Activated CD4-positive, alpha-beta T cell treated with anti-CD3 and anti-CD28 coated beads, Interleukin-2, amount 10 ng/mL, durations not matched to agents 24 days and 14 days (primary cell): ENCODE measurements around the gene DYNLL1. TPM values are rescaled to one million over a fixed set of nuclear protein-coding genes. Genes with fewer than 3 reads are reported as not detected.

Experiments used
- DNase-seq: peaks from one replicate; pipeline ENCODE4 v3.0.0; 2022
- H3K27ac Mint-ChIP-seq: one replicate; pipeline ENCODE4 v1.8.0; 2022; ENCODE audit warnings: mild to moderate bottlenecking, mixed read lengths
- H3K27me3 Mint-ChIP-seq: one replicate; pipeline ENCODE4 v1.8.0; 2022; ENCODE audit warnings: mixed read lengths
- H3K36me3 Mint-ChIP-seq: one replicate; pipeline ENCODE4 v1.8.0; 2022; ENCODE audit warnings: low read depth, mild to moderate bottlenecking, mixed read lengths
- H3K4me1 Mint-ChIP-seq: one replicate; pipeline ENCODE4 v1.8.0; 2021; ENCODE audit warnings: mixed read lengths
- H3K4me3 Mint-ChIP-seq: one replicate; pipeline ENCODE4 v1.8.0; 2022; ENCODE audit warnings: mild to moderate bottlenecking, moderate library complexity, mixed read lengths
- H3K9me3 Mint-ChIP-seq: one replicate; pipeline ENCODE4 v1.8.0; 2021; ENCODE audit warnings: mixed read lengths
- intact Hi-C: fragments of 100-400 bp; cut with micrococcal nuclease; formaldehyde crosslinking; loops from one replicate; pipeline ENCODE4 v1.15.1; 2023
- total RNA-seq: library from RNA; stranded (reverse); gene quantifications from 2 replicates; pipeline ENCODE4 v1.2.3, GENCODE V29; 2022

Gene DYNLL1
- total RNA-seq, 1 donor from 2014 or later = 330 TPM

DNA sequence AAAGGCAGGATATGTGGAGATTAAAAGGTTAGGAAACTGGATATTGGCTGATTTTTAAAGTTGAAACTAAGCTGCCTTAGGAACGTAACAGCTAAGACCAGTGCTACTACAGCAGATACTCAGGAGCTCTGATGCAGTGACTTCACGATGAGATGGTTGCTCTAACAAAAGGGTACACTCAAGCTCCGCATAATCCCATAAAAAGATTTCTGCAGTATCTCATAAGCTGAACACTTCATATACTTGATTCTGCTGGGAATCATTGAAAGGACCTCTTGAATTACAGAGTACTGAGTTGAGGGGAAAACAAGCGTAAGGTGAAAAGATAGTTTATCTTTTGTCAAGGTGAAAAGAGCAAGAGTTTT, 41.9 kb downstream of the DYNLL1 start:
- peaks cover 53% of the 10 kb centered on the region for H3K36me3 Mint-ChIP-seq
- intact Hi-C loops = loop anchor here (10.0 kb wide), 1 partner anchor 1257 kb away; the partner anchor contains the start of gene RHOF
- peaks cover 51% of the 10 kb centered on the region for H3K4me1 Mint-ChIP-seq

DNA sequence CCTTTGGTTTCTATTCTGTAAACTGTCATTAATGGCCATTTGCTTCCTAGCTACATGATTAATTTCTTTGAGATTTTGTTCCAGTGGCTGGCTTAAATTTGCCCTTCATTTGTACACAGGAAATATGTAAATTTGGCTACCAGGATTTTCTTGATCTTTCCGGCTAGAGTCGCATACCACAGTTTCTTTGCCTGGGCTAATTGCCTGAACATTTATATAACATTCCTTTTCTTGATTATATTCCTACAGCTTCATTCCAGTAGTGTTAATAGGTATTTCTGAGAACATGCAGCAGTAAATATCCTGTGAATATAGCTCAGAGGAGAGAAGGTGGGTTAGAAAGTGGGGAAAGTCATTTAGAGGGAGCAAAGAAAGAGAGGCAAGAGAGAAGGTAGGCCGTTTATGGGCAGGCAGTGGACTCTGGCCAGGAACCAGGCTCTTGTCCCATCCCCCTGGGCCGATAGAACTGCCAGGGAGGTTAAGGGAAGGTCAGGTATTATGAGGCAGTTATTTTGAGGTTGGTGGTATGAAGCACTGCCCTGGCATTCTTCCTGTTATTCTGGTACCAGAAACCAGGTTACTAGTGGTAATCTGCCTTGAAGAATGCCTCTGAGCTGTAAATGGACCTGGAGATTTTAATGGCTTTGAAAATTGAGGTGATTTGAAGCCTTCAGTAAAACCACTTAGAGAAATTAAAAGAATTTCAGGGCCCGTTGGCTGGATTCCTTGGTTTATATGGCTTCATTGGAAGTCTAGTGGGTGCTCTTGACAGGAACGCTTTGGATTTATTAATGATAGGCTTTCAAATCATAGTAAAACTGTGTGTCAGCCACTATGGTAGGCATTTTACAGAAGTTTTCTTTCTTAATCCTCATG, 42.6 kb downstream of the DYNLL1 start:
- H3K36me3 Mint-ChIP-seq = peaks cover 55% of the 10 kb centered on the region
- DNase-seq = no peak
- peaks cover 51% of the 10 kb centered on the region for H3K4me1 Mint-ChIP-seq
- H3K9me3 Mint-ChIP-seq = no peaks in the 10 kb centered on the region
- H3K27ac Mint-ChIP-seq = peak overlapping the region; percentile 89
- H3K27me3 Mint-ChIP-seq = no peaks in the 10 kb centered on the region
- H3K4me3 Mint-ChIP-seq = peak overlapping the region; percentile 96
- intact Hi-C loops = loop anchor here (10.0 kb wide), 1 partner anchor 1256 kb away; the partner anchor contains the start of gene RHOF

More for the DNA sequence above, 41.9 kb downstream of the DYNLL1 start:
- DNase-seq = no peak
- Mint-ChIP-seq H3K27me3 (no peaks in the 10 kb centered on the region), H3K4me3 (peak overlapping the region; percentile 96), H3K9me3 (no peaks in the 10 kb centered on the region), H3K27ac (peak overlapping the region; percentile 89)

DNA sequence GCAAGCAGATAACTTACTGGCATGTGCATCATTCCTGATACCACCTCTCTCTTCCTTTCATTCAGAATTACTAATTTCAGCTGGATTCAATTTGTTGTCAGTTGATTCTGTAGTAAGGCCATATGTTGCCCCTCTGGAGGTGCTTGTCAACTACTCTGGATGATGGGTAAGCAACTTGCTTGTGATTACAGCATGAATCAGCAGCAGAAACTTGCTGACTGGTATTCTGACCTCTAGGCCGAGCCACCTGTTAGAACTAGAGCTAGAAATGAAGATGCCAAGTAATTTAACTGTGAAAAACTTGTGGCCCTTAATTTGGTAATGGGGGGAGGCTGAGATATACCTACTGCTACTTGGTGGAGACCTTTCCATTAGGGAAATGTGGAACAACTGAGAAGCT, 43.4 kb downstream of the DYNLL1 start:
- DNase-seq = no peak
- Mint-ChIP-seq H3K4me1 (peaks cover 49% of the 10 kb centered on the region), H3K27ac (no peak overlapping the region), H3K27me3 (no peaks in the 10 kb centered on the region), H3K36me3 (peaks cover 53% of the 10 kb centered on the region), H3K9me3 (no peaks in the 10 kb centered on the region), H3K4me3 (peak overlapping the region; percentile 4)
- intact Hi-C loops = loop anchor here (10.0 kb wide), 1 partner anchor 1255 kb away; the partner anchor contains the start of gene RHOF

DNA sequence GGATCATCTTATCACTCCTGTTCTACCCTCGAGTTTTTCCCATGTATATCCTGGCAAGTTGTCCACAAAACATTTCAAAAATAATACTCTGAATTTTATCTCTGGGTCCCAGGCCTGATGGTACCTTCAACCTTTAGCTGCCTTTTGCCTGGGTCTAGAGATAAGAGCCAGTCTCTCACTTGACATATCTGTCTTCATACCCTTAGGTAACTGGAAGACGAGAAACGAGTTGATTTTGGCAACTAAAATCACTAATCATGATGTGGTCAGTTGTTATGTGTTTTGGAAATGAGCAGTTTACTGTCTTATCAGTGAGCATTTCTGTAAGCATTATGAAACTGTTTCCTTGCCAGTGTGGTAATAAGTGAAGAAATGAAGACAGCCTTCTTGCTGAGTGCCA, 44.5 kb downstream of the DYNLL1 start:
- H3K4me1 Mint-ChIP-seq = peaks cover 46% of the 10 kb centered on the region
- H3K9me3 Mint-ChIP-seq = no peaks in the 10 kb centered on the region
- H3K27ac Mint-ChIP-seq = no peak overlapping the region
- H3K27me3 Mint-ChIP-seq = no peaks in the 10 kb centered on the region
- intact Hi-C loops = no loop called here
- peaks cover 52% of the 10 kb centered on the region for H3K36me3 Mint-ChIP-seq
- no peak for DNase-seq
- H3K4me3 Mint-ChIP-seq = no peak overlapping the region

DNA sequence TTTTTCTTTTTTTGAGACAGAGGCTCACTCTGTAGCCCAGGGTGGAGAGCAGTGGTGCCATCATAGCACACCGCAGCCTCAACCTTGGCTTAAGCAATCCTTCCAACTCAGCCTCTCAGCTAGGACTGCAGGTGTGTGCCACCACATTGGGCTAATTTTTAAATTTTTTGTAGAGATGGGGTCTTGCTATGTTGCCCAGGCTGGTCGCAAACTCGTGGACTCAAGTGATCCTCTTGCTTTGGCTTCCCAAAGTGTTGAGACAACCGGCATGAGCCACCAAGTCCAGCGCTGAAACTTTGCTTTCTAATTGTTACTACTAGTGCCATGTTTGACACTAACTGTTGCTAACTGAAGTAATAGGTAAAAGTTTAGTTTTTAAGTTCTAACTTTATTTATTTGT, 46.3 kb downstream of the DYNLL1 start:
- Mint-ChIP-seq H3K27ac (no peak overlapping the region), H3K4me1 (peaks cover 31% of the 10 kb centered on the region), H3K27me3 (no peaks in the 10 kb centered on the region), H3K9me3 (no peaks in the 10 kb centered on the region), H3K4me3 (no peak overlapping the region), H3K36me3 (peaks cover 46% of the 10 kb centered on the region)
- no peak for DNase-seq
- intact Hi-C loops = no loop called here

DNA sequence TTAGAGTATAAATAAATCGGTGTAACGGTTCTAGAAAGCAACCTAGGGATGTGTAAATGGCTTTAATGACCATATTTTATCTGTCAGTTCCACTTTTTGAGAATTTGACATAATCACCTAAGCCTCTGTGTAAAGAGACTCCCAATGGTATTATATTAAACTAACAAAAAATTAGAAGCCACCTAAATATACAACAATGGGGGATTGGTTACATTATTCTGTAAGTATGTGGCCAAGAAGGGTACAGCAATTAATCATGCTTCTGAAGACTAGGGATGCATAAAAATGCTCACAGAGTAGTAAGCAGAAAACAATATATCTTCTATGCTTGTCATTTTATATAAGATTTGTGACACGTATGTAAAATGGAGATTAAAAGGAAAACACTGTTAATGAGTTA, 48.8 kb downstream of the DYNLL1 start:
- no peaks in the 10 kb centered on the region for H3K9me3 Mint-ChIP-seq
- no peak overlapping the region for H3K27ac Mint-ChIP-seq

DNA sequence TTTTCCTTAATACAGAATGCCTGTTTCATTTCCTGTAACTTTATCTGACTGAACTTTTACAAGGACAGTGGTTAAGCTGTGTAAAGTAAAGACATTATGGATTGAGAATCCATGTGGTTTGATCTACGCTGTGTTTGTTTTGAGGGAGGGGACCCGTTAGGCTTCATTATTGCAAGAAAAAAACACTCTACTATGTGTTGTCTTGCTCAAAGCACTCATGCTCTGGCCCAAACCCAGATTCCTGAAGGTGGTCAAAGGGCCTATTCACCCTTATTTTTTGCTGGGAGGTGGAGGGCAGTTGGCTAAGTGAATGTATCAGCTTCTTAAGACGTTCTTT, 50.1 kb downstream of the DYNLL1 start:
- no peak overlapping the region for H3K27ac Mint-ChIP-seq
- H3K27me3 Mint-ChIP-seq = no peaks in the 10 kb centered on the region
- peaks cover 23% of the 10 kb centered on the region for H3K36me3 Mint-ChIP-seq
- intact Hi-C loops = no loop called here
- H3K4me1 Mint-ChIP-seq = peaks cover 4% of the 10 kb centered on the region
- H3K9me3 Mint-ChIP-seq = no peaks in the 10 kb centered on the region
- no peak overlapping the region for H3K4me3 Mint-ChIP-seq
- DNase-seq = no peak

More for the DNA sequence above, 48.8 kb downstream of the DYNLL1 start:
- Mint-ChIP-seq H3K4me1 (peaks cover 10% of the 10 kb centered on the region), H3K27me3 (no peaks in the 10 kb centered on the region), H3K4me3 (no peak overlapping the region), H3K36me3 (peaks cover 30% of the 10 kb centered on the region)
- no peak for DNase-seq
- intact Hi-C loops = no loop called here

Other genes with a start within 250 kb of the DYNLL1 start
- gene PXN, start 230.4 kb upstream of the DYNLL1 start, total RNA-seq = 48.4 and 51.2 TPM in 2 replicates
- 5,486 and 6,492 TPM in 2 replicates for gene RNU4-2, start 204.2 kb upstream of the DYNLL1 start, total RNA-seq
- gene RNU4-1, start 202.9 kb upstream of the DYNLL1 start, total RNA-seq = 2,196 and 2,563 TPM in 2 replicates
- gene SIRT4, start 193.8 kb upstream of the DYNLL1 start, total RNA-seq = 1.1 and 2.5 TPM in 2 replicates
- not detected in 2 replicates for gene PLA2G1B, start 168.3 kb upstream of the DYNLL1 start, total RNA-seq
- gene MSI1, start 126.9 kb upstream of the DYNLL1 start, total RNA-seq = 0.33 and 0.79 TPM in 2 replicates
- gene COX6A1, start 58.0 kb upstream of the DYNLL1 start, total RNA-seq = 362 and 363 TPM in 2 replicates
- gene TRIAP1, start 49.7 kb upstream of the DYNLL1 start, total RNA-seq = 54.6 and 57.5 TPM in 2 replicates
- 34.1 and 41.0 TPM in 2 replicates for gene GATC, start 49.7 kb upstream of the DYNLL1 start, total RNA-seq
- gene SRSF9, start 26.4 kb upstream of the DYNLL1 start, total RNA-seq = 249 and 255 TPM in 2 replicates
- 28.0 and 28.3 TPM in 2 replicates for gene COQ5, start 33.0 kb downstream of the DYNLL1 start, total RNA-seq
- gene RNF10, start 38.2 kb downstream of the DYNLL1 start, total RNA-seq = 153 and 160 TPM in 2 replicates
- 74.0 and 76.0 TPM in 2 replicates for gene POP5, start 85.3 kb downstream of the DYNLL1 start, total RNA-seq
- 0.16 and 0.17 TPM in 2 replicates for gene CABP1, start 144.5 kb downstream of the DYNLL1 start, total RNA-seq
- gene MLEC, start 191.0 kb downstream of the DYNLL1 start, total RNA-seq = 131 and 149 TPM in 2 replicates
- gene UNC119B, start 214.3 kb downstream of the DYNLL1 start, total RNA-seq = 25.5 and 26.2 TPM in 2 replicates
- 11.7 and 12.8 TPM in 2 replicates for gene ACADS, start 229.7 kb downstream of the DYNLL1 start, total RNA-seq